Astrocyte of the spinal cord (primary cell): ENCODE results near the gene MRC2.

ENCODE experiments used
- DNase-seq: peaks from one replicate; pipeline ENCODE4 v3.0.0; 2011; ENCODE audit warnings: low read depth, low spot score
- H3K4me3 ChIP-seq: 2 replicates; pipeline ENCODE4 v1.5.1; 2011; ENCODE audit warnings: low read depth, mild to moderate bottlenecking, low read length, moderate library complexity
- in situ Hi-C: cut with HindIII; loops from 2 replicates; pipeline ENCODE4 v1.10.0; 2017; ENCODE audit warnings: low sequenced_read_pairs
- TF ChIP-seq, protein P1 (sequence below): IDR thresholded peaks from 2 replicates; pipeline ENCODE4 v1.5.1; 2012; ENCODE audit warnings: low read depth, mild to moderate bottlenecking, low read length, inconsistent platforms

Gene MRC2

DNA sequence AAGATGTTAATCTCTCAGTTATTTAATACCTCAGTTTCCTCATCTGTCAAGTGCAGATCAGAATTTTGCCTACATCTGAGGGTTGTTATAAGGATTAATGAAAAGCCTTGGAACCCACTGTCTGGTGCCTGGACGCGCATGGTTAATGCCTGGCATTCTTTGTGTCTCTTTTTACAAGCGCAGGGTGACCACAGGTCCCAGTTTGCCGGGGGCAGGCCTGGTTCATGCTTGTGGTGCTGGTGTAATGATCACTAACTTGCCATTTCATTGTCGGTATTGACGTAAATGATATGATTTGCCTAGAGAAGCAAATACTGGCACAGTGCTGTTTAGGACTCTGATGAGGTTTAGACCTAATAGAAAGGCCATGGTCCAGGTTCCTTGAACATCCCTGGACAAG, 23.1 kb downstream of the MRC2 start:
- no peak for DNase-seq
- TF ChIP-seq, protein P1, sequence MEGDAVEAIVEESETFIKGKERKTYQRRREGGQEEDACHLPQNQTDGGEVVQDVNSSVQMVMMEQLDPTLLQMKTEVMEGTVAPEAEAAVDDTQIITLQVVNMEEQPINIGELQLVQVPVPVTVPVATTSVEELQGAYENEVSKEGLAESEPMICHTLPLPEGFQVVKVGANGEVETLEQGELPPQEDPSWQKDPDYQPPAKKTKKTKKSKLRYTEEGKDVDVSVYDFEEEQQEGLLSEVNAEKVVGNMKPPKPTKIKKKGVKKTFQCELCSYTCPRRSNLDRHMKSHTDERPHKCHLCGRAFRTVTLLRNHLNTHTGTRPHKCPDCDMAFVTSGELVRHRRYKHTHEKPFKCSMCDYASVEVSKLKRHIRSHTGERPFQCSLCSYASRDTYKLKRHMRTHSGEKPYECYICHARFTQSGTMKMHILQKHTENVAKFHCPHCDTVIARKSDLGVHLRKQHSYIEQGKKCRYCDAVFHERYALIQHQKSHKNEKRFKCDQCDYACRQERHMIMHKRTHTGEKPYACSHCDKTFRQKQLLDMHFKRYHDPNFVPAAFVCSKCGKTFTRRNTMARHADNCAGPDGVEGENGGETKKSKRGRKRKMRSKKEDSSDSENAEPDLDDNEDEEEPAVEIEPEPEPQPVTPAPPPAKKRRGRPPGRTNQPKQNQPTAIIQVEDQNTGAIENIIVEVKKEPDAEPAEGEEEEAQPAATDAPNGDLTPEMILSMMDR, result no peak
- in situ Hi-C loops, result no loop called here
- H3K4me3 ChIP-seq, result no peak overlapping the region

DNA sequence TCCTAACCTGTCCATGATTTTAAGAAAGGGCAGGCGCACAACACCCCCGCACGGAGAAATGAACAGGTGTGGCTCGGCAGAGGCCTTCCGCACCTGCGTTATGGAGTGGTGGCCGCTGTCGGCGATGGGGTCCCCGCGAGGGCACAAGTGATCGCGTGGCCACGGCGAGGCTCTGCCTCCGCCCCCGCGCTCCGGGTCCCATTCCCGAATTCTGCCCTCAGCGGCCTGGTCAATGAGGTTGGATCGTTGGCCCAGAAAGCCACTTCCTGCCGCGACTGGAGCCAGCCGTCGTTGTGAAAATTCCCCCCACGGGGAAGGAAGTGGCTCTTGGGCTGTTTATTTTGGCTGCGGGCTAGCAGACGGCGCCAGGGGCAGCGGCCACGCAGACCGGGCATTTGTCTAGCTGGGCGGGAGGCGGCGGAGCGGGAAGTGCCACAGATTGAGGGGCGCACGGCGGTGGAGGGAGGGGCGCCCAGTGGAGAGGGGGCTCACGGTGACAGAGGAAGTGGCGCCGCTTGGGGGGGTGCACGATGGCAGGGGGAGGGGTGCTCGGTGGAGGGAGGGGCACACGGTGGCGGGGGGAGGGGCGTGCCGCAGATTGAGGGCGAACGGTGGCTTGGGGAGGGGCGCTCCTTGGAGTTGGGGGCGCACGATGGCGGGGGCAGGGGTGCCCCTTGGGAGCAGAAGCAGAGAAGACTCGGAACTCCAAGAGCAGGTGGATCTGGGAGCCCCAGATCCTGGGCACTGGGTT, 25.0 kb downstream of the MRC2 start:
- peak; percentile 69 for DNase-seq
- in situ Hi-C loops, result no loop called here
- H3K4me3 ChIP-seq, result peak overlapping the region; percentile 35
- TF ChIP-seq, protein P1, result no peak

DNA sequence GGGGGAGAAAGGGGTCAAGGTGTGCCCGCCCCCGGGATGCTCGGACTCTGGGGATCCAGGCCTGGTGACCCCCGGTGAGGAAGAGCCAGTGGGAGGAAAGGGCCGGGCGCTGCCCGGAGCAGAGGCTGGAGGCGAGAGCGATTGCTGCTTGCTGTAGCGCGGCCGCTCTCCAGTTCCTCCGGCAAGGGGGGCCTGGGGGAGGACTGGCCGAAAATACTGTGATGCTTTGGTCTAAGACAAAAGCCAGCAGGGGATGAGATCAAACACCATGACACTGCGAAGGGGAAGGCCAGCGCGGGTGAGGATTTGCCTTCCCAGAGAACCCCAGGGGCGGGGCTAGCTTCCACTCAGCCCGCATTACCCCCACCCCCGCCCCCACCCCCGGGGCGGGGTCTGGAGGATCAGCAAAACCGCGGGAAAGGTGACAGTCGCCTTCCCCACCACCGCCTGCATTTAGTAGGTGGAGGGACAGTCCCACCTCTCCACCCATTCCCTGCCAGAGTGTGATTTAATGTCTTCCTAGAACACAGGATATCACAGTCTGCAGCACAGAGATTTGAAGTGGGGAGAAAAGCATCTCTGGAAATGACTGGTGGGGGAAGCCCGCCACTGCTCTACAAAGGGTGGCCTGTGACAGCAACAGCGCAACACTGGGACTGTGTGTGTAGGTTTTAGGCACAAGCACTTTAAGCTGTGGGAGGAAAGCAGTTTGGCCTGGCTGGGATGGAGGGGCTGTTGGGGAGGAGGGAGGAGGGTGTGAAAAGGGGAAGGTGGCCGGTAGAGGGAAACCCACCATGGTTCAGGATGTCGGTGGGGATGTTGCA, 25.7 kb downstream of the MRC2 start:
- peak overlapping the region; percentile 35 for H3K4me3 ChIP-seq
- DNase-seq, result peak; percentile 68
- in situ Hi-C loops, result no loop called here
- TF ChIP-seq, protein P1, result no peak

DNA sequence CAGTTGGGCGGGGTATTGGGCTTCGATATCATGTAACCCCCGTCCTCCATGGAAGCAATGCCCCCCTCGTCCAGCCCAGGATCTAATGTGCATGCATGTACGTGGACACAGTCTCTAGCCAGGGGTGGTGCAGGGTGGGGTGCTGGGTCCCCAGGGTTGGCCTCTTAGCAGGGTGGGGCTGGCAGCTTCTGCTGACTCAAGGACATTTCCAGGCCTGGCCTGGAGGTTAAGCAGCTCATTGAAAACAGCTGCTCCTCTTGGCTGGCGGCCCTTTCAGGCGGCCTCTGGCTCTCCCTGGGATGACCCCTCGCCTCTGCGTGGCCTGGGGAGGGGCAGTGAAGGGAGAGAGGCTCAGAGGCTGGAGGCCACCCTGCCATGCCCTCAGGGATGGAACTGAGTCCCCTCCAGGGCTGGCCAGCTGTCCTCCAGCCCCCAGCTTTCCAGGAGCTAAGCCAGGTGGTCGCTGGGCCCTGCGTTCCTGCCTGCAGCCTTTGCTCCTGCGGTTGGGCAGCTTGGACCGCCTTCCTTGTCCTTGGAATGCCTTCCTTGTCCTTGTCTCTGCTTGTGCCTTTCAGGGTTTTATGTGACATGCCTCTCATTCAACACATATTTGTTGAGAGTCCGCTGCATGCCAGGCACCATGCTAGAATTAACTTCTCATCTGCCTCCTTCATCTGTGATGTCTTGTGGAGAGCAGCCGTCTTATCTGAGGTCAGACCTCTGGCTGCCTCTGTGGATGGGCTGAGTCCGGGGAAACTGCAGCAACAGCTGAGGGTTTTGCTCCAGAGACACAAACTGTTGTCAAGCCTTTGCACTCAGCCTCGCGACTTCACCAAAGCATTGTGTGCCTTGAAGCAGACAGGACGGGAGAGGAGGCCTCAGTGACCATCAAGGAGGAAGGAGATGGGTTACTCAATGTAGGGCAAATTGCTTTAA, 26.6 kb downstream of the MRC2 start:
- in situ Hi-C loops, result no loop called here
- TF ChIP-seq, protein P1, result no peak
- peak; percentile 48 for DNase-seq
- H3K4me3 ChIP-seq, result no peak overlapping the region

DNA sequence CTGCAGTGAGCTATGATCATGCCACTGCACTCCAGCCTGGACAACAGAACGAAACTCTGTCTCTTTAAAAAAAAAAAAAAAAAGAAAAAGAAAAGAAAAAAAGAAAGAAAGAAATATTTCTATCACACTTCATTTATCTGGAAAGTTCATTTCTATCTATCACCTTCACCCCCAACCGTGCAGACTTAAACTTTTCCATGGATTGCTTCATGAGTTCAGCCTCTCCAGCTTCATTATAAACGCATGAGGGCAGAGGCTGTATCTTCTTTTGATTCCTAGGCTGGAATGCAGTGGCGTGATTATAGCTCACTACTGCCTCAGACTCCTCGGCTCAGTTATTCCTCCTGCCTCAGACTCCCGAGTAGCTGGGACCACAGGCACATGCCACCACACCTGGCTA, 28.2 kb downstream of the MRC2 start:
- TF ChIP-seq, protein P1, result no peak
- no peak overlapping the region for H3K4me3 ChIP-seq
- in situ Hi-C loops, result no loop called here
- DNase-seq, result no peak

DNA sequence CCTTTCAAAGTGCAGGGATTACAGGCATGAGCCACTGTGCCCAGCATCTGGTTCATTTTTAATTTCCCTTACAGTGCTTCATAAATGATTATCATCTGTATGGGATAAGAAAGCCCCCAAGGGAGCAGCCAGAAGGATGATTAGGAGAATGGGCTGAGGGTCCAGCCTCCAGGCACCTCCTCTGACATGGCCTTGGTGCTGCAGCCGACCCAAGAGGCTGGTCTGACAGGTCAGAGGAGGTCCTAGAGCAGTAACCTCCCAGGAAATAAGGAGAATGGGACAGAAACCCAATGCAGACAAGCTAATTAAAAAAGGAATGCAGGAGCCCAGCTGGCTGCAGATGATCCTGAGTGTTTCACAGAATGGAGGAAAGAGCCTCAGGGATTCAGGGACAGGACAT, 29.0 kb downstream of the MRC2 start:
- TF ChIP-seq, protein P1, result no peak
- no peak for DNase-seq

More for the DNA sequence above, 29.0 kb downstream of the MRC2 start:
- H3K4me3 ChIP-seq, result no peak overlapping the region
- in situ Hi-C loops, result no loop called here
